Smooth muscle cell (in vitro differentiated cells): ENCODE results near the gene CAMTA1. TPM values are rescaled to one million over a fixed set of nuclear protein-coding genes. Genes with fewer than 3 reads are reported as not detected.

ENCODE experiments used
- DNase-seq: peaks from one replicate; lab custom pipeline; 2025; ENCODE audit not compliant: unreplicated experiment; lab: John Stamatoyannopoulos, UW
- H2AFZ ChIP-seq: fragments of 200-600 bp; sonication (generic); 2 replicates; pipeline ENCODE4 v1.6.0; 2016; ENCODE audit warnings: antibody characterized with exemption, low read depth, mild to moderate bottlenecking
- H3F3A ChIP-seq: fragments of 200-600 bp; sonication (generic); 2 replicates; pipeline ENCODE4 v1.6.0; 2017; ENCODE audit warnings: antibody characterized with exemption, low read depth
- H3K27ac ChIP-seq: fragments of 200-600 bp; sonication (generic); 2 replicates; pipeline ENCODE4 v1.5.1; 2016; ENCODE audit warnings: low read depth, mild to moderate bottlenecking
- H3K27me3 ChIP-seq: fragments of 200-600 bp; sonication (generic); 2 replicates; pipeline ENCODE4 v1.6.1; 2016; ENCODE audit warnings: low read depth, mild to moderate bottlenecking
- H3K36me3 ChIP-seq: fragments of 200-600 bp; sonication (generic); 2 replicates; pipeline ENCODE4 v1.5.1; 2016; ENCODE audit warnings: low read depth
- H3K4me1 ChIP-seq: fragments of 200-600 bp; sonication (generic); 2 replicates; pipeline ENCODE4 v1.5.1; 2016; ENCODE audit warnings: low read depth
- H3K4me2 ChIP-seq: fragments of 200-600 bp; sonication (generic); 2 replicates; pipeline ENCODE4 v1.6.0; 2016; ENCODE audit warnings: mild to moderate bottlenecking
- H3K4me3 ChIP-seq: fragments of 200-600 bp; sonication (generic); 2 replicates; pipeline ENCODE4 v1.5.1; 2016; ENCODE audit warnings: mild to moderate bottlenecking
- H3K79me2 ChIP-seq: fragments of 200-600 bp; sonication (generic); 2 replicates; pipeline ENCODE4 v1.6.0; 2016; ENCODE audit warnings: low read depth, mild to moderate bottlenecking
- H3K9ac ChIP-seq: fragments of 200-600 bp; sonication (generic); 2 replicates; pipeline ENCODE4 v1.6.0; 2016; ENCODE audit warnings: low read depth
- H3K9me3 ChIP-seq: fragments of 200-600 bp; sonication (generic); replicated peaks from 2 replicates; pipeline ENCODE4 v1.5.1; 2016; ENCODE audit warnings: low read depth
- H4K20me1 ChIP-seq: fragments of 200-600 bp; sonication (generic); 2 replicates; pipeline ENCODE4 v1.6.0; 2016; ENCODE audit warnings: low read depth
- WGBS: methylation state at CpG from one replicate; pipeline ENCODE4 v1.1.7; 2016; ENCODE audit warnings: low lambda C conversion rate; 5-methylcytosine and 5-hydroxymethylcytosine counted together
- polyA plus RNA-seq: library from polyadenylated mRNA; unstranded; fragments of >200 nt; fragmentation: Nextera tagmentation; extraction: Ambion mirVana; gene quantifications from 2 replicates; pipeline ENCODE4 v1.2.1, GENCODE V29; 2016
- total RNA-seq: library from RNA; depleted of rRNA; stranded (reverse); fragments of >200 nt; gene quantifications from 2 replicates; pipeline ENCODE4 v1.2.3, GENCODE V29; 2014
- TF ChIP-seq, protein P1 (sequence below): fragments of 200-600 bp; sonication (generic); IDR thresholded peaks from 2 replicates; pipeline ENCODE4 v1.5.1; 2017; ENCODE audit warnings: borderline replicate concordance, mild to moderate bottlenecking, antibody characterized with exemption; ENCODE audit not compliant: insufficient read depth, poor library complexity, severe bottlenecking

The CAMTA1 gene
- total and polyA plus RNA-seq, 2 experiments from 2014 or later: 139 to 145 TPM

GRCh38 chr1:7372477-7373120 lies 587.3 kb downstream of the CAMTA1 start:
- no peaks in the 10 kb centered on the region for H3K79me2 ChIP-seq
- WGBS: 96% methylated on average over 19 of the region's 19 CpGs
- H3K27me3 ChIP-seq: no peaks in the 10 kb centered on the region

GRCh38 chr1:7373251-7373650 lies 588.0 kb downstream of the CAMTA1 start:
- Histone ChIP-seq H2AFZ (no peak overlapping the region), H3K79me2 (no peaks in the 10 kb centered on the region), H3K9me3 (no peaks in the 10 kb centered on the region), H3F3A (no peaks in the 10 kb centered on the region), H3K36me3 (no peaks in the 10 kb centered on the region), H3K27ac (no peak overlapping the region), H3K9ac (no peak overlapping the region), H3K27me3 (no peaks in the 10 kb centered on the region), H3K4me2 (no peak overlapping the region), H3K4me3 (no peak overlapping the region), H4K20me1 (no peaks in the 10 kb centered on the region), H3K4me1 (peaks cover 7% of the 10 kb centered on the region)
- TF ChIP-seq, protein P1, sequence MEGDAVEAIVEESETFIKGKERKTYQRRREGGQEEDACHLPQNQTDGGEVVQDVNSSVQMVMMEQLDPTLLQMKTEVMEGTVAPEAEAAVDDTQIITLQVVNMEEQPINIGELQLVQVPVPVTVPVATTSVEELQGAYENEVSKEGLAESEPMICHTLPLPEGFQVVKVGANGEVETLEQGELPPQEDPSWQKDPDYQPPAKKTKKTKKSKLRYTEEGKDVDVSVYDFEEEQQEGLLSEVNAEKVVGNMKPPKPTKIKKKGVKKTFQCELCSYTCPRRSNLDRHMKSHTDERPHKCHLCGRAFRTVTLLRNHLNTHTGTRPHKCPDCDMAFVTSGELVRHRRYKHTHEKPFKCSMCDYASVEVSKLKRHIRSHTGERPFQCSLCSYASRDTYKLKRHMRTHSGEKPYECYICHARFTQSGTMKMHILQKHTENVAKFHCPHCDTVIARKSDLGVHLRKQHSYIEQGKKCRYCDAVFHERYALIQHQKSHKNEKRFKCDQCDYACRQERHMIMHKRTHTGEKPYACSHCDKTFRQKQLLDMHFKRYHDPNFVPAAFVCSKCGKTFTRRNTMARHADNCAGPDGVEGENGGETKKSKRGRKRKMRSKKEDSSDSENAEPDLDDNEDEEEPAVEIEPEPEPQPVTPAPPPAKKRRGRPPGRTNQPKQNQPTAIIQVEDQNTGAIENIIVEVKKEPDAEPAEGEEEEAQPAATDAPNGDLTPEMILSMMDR: no peak
- WGBS: 97% methylated on average over 11 of the region's 11 CpGs
- no peak for DNase-seq

More at GRCh38 chr1:7372477-7373120, 587.3 kb downstream of the CAMTA1 start:
- Histone ChIP-seq H3K27ac (no peak overlapping the region), H3K9ac (no peak overlapping the region), H3K4me1 (peaks cover 7% of the 10 kb centered on the region), H2AFZ (no peak overlapping the region), H3F3A (no peaks in the 10 kb centered on the region), H3K4me2 (no peak overlapping the region), H3K36me3 (no peaks in the 10 kb centered on the region), H4K20me1 (no peaks in the 10 kb centered on the region), H3K9me3 (no peaks in the 10 kb centered on the region), H3K4me3 (no peak overlapping the region)
- TF ChIP-seq, protein P1: no peak
- no peak for DNase-seq

DNA sequence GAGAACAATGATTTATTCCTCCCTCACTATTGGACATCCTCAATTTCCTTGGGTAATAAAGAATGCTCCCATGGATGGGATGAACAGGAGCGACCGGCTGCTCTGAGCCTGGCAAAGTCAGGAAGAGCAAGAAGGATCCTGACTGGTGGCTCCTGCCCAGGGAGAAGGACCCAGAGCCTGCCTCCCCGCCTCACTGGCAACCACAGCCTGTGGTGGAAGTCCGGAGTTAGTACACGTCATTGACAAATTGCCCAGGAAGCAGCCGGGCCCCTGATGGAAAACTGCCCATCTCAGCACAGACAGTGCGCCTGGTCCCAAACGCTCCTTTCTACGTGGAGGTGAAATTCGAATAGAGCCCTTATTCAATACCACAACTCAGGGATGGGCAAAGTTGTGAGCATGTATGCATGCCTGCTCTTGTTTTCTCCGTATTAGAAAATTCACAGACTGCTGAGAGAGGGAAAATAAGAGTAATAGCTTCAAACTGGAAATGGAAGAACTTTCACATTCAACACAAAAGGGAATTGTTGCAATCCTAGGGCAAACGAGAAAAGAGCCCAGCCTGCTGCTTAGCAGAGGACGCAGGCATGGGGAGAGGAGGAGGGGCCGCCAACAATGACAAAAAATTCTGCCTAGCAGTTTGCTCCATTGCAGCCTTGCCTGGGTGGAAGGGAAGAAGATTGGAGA lies 588.8 kb downstream of the CAMTA1 start:
- Histone ChIP-seq H3K4me2 (no peak overlapping the region), H3K9me3 (no peaks in the 10 kb centered on the region), H3K4me1 (peaks cover 8% of the 10 kb centered on the region), H2AFZ (no peak overlapping the region), H4K20me1 (no peaks in the 10 kb centered on the region), H3F3A (no peaks in the 10 kb centered on the region), H3K36me3 (no peaks in the 10 kb centered on the region), H3K27ac (no peak overlapping the region), H3K9ac (no peak overlapping the region), H3K4me3 (no peak overlapping the region), H3K79me2 (no peaks in the 10 kb centered on the region), H3K27me3 (no peaks in the 10 kb centered on the region)
- DNase-seq: no peak
- WGBS: 55% methylated on average over 14 of the region's 14 CpGs
- TF ChIP-seq, protein P1: no peak
